ENCODE measurements around the gene DIS3L2.
A peak's percentile ranks its signal among the peaks of the same experiment; 100 is the strongest.

Gene DIS3L2

DNA sequence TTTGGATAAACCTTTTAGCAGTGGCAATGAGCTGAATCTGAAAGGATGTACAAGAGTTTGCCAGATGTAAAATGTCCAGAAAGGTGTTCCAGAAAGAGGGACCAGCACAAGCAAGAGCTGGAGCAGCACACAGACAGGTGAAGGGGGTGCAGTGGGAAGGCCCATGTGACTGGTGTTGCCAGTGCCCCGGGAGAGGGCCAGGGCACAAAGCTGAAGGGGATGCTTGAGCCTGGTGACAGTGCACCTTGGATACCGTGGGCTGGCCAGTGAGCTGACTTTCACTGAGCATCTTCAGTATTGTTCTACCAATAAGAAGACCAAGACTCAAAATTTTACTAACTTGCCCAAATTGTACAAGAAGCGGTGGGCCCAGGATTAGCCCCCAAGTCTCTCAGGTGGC is 284.7 kb downstream of the DIS3L2 start:
- Mint-ChIP-seq H3K4me3 (no peak overlapping the region), H3K27me3 (no peaks in the 10 kb centered on the region), H3K9me3 (no peaks in the 10 kb centered on the region), H3K27ac (ENCODE audit: low read depth) (no peak overlapping the region), H3K36me3 (ENCODE audit: insufficient read depth) (peaks cover 7% of the 10 kb centered on the region), H3K4me1 (no peaks in the 10 kb centered on the region)
- no peak for DNase-seq (ENCODE audit: low spot score in 2 of 2)
- ATAC-seq (replicated peaks; ENCODE audit: extremely low read depth, poor library complexity, severe bottlenecking), result no peak

DNA sequence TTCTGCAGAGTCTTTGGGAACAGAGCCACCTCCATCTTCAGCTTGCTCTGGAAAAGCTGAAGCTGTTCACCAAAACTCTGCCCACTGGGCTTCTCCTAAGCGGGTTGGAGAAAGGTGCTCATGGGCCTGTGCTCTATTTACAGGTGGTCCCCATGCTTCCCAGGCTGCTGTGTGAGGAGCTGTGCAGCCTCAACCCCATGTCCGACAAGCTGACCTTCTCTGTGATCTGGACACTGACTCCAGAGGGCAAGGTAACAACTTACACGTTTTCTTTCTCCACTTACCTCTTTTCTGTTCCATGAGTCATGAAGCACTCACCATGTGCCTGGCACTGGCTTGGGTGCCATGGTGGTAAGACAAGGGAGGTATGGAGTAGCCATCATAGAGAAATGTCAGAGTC is 287.6 kb downstream of the DIS3L2 start:
- Mint-ChIP-seq H3K36me3 (ENCODE audit: insufficient read depth) (peaks cover 11% of the 10 kb centered on the region), H3K27ac (ENCODE audit: low read depth) (no peak overlapping the region), H3K27me3 (no peaks in the 10 kb centered on the region), H3K4me3 (no peak overlapping the region), H3K4me1 (no peaks in the 10 kb centered on the region), H3K9me3 (no peaks in the 10 kb centered on the region)
- no peak for ATAC-seq (replicated peaks; ENCODE audit: extremely low read depth, poor library complexity, severe bottlenecking)
- DNase-seq (ENCODE audit: low spot score in 2 of 2), result no peak

DNA sequence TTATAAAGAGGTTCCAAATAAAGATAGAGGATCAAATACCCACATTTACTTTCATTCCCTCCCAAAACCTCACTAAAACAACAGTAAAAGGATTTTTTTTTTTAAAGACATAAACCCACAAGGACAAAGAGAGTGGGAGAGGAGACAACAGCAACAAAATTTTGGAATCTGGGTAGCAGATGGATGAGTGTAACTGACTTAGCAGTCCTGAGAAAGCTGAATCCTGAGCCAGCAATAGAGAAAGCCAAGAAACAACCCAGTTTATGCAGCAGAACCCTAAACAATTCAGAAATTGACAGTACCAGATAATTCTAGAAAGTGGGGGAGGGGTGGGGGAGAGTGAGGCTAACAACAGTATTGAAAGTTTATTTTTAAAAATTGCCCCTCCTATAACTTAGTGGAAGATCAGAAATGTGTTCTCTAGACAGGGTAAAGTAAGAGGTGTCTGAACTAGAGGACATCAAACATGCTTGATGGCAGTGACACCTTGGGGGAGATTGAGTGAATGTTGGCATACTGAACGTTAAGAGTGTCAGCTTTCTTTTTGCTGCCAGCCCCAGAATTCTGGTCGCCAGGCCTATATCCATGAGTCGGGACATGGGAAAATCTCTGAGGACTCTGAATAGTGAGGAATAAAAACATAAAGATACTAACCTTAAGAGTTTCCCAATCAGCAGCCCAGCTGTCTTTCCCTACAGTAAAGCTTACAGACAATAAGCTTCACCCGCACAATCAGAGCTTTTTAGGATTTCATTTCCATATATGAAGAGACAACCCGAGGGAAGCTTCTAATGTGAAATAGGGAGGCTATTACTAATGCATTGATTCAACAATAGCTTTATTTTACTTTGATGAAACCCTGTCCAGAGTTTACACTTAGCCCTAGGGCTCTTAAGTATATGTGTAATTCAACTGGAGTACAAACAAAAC is 289.0 kb downstream of the DIS3L2 start:
- no peak overlapping the region for H3K4me3 Mint-ChIP-seq
- peaks cover 11% of the 10 kb centered on the region for H3K36me3 Mint-ChIP-seq (ENCODE audit: insufficient read depth)
- no peaks in the 10 kb centered on the region for H3K9me3 Mint-ChIP-seq
- no peaks in the 10 kb centered on the region for H3K27me3 Mint-ChIP-seq
- H3K4me1 Mint-ChIP-seq, result no peaks in the 10 kb centered on the region
- DNase-seq (ENCODE audit: low spot score in 2 of 2), result no peak
- no peak overlapping the region for H3K27ac Mint-ChIP-seq (ENCODE audit: low read depth)
- ATAC-seq (replicated peaks; ENCODE audit: extremely low read depth, poor library complexity, severe bottlenecking), result no peak

DNA sequence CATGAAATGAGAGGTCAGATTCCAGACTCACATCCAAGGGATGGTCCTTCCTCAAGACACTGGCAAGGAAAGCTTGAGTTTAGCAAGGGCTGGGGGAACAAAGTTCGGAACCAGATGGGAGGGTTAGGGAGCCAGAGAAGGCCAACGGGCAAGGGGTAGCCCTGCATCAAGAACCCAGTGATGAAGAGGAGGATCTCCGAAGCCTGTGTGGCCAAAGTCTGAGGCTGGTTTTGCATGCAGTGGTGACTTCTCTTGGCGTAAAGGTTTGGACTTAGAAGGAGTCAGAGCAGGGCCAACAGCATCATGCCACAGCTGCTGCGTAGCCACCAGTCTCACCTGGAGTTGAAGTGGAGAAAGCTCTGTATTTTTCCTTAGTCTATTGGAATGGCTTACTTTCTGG is 293.5 kb downstream of the DIS3L2 start:
- H3K9me3 Mint-ChIP-seq, result no peaks in the 10 kb centered on the region

DNA sequence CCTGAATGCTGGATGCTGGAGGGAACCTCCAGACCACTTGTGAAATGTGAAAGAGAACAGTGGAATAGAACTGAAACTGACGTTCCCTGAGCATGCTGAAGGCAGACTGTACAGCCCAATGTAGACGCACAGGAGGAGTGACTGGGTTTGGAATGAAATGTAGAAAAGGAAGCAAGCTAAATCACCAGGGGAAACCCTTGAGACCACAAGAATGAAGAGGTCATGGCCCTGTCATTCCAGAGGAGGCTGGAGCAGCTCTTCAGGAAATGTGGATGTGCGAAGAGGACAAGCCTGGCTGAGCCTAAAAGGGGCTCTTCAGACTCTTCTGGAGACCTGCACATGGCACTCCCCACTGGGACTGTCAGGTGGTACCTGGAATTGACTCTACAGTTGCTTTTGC is 298.6 kb downstream of the DIS3L2 start:
- H3K27ac Mint-ChIP-seq (ENCODE audit: low read depth), result no peak overlapping the region
- H3K9me3 Mint-ChIP-seq, result no peaks in the 10 kb centered on the region
- H3K4me1 Mint-ChIP-seq, result no peaks in the 10 kb centered on the region
- ATAC-seq (replicated peaks; ENCODE audit: extremely low read depth, poor library complexity, severe bottlenecking) (no peak), DNase-seq (ENCODE audit: low spot score in 2 of 2) (no peak)
- H3K4me3 Mint-ChIP-seq, result no peak overlapping the region
- H3K27me3 Mint-ChIP-seq, result no peaks in the 10 kb centered on the region
- peaks cover 11% of the 10 kb centered on the region for H3K36me3 Mint-ChIP-seq (ENCODE audit: insufficient read depth)

More for the DNA sequence above, 293.5 kb downstream of the DIS3L2 start:
- ATAC-seq (replicated peaks; ENCODE audit: extremely low read depth, poor library complexity, severe bottlenecking) (no peak), DNase-seq (ENCODE audit: low spot score in 2 of 2) (no peak)
- H3K27ac Mint-ChIP-seq (ENCODE audit: low read depth), result peak overlapping the region; percentile 47
- no peaks in the 10 kb centered on the region for H3K4me1 Mint-ChIP-seq
- H3K27me3 Mint-ChIP-seq, result no peaks in the 10 kb centered on the region
- peaks cover 14% of the 10 kb centered on the region for H3K36me3 Mint-ChIP-seq (ENCODE audit: insufficient read depth)
- no peak overlapping the region for H3K4me3 Mint-ChIP-seq

DNA sequence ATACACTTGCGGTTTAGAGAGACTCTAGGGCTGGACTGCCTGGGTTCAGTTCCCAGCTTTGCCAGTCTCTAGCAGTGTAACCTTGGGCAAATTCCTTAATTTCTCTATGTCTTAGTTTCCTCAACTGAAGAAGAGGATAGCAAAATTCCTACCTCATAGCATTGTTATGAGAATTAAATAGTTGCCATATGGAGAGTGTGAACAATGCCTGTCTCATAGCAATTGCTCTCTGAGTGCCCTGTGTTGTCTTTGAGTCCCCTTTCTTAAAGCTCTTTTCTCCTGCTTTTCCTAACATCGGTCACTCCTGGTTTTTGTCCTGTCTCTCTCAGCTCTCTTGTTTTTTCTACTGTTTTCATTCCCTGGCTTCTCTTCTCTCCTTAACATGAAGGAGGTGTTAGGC is 300.3 kb downstream of the DIS3L2 start:
- H3K4me3 Mint-ChIP-seq, result no peak overlapping the region
- H3K36me3 Mint-ChIP-seq (ENCODE audit: insufficient read depth), result peaks cover 11% of the 10 kb centered on the region
- no peak for DNase-seq (ENCODE audit: low spot score in 2 of 2)
- no peaks in the 10 kb centered on the region for H3K27me3 Mint-ChIP-seq
- H3K4me1 Mint-ChIP-seq, result no peaks in the 10 kb centered on the region
- H3K27ac Mint-ChIP-seq (ENCODE audit: low read depth), result no peak overlapping the region
- H3K9me3 Mint-ChIP-seq, result no peaks in the 10 kb centered on the region
- ATAC-seq (replicated peaks; ENCODE audit: extremely low read depth, poor library complexity, severe bottlenecking), result no peak

DNA sequence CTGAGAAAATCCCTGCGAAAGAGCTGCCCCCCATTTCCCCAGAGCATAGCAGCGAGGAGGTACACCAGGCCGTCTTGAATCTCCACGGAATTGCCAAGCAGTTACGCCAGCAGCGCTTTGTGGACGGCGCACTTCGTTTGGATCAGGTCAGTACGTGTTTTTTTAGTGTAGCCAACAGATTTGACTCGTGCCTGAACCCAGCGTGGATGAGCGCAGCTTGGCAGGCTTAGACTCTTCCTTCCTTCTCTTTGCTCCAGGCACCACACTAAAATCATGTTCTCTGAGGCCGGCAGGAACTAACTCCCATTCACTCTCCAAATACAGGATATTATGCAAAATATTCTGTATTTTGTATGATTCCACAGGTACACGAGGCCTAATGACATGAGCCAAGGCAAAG is 301.8 kb downstream of the DIS3L2 start:
- no peak overlapping the region for H3K27ac Mint-ChIP-seq (ENCODE audit: low read depth)
- no peak for DNase-seq (ENCODE audit: low spot score in 2 of 2)
- no peaks in the 10 kb centered on the region for H3K9me3 Mint-ChIP-seq
- no peaks in the 10 kb centered on the region for H3K27me3 Mint-ChIP-seq
- H3K36me3 Mint-ChIP-seq (ENCODE audit: insufficient read depth), result peaks cover 13% of the 10 kb centered on the region
- H3K4me3 Mint-ChIP-seq, result no peak overlapping the region
- H3K4me1 Mint-ChIP-seq, result no peaks in the 10 kb centered on the region
- no peak for ATAC-seq (replicated peaks; ENCODE audit: extremely low read depth, poor library complexity, severe bottlenecking)

DNA sequence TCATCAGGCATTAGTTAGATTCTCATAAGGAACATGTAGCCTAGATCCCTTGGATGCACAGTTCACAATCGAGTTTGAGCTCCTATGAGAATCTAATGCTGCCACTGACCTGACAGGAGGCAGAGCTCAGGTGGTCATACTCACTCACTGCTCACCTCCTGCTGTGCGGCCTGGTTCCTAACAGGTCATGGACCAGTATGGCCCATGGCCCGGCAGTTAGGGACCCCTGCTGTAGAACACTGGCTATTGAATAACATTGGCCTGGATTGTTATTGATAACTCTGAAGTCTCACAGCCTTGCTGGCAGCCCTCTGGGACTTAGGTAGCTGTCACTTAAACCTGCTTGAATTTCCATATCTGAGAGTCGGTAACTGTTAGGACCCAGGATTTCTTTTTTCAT is 302.6 kb downstream of the DIS3L2 start:
- H3K36me3 Mint-ChIP-seq (ENCODE audit: insufficient read depth), result peaks cover 10% of the 10 kb centered on the region
- DNase-seq (ENCODE audit: low spot score in 2 of 2) (no peak), ATAC-seq (replicated peaks; ENCODE audit: extremely low read depth, poor library complexity, severe bottlenecking) (no peak)
- no peaks in the 10 kb centered on the region for H3K27me3 Mint-ChIP-seq
- no peaks in the 10 kb centered on the region for H3K4me1 Mint-ChIP-seq
- no peak overlapping the region for H3K4me3 Mint-ChIP-seq
- H3K27ac Mint-ChIP-seq (ENCODE audit: low read depth), result no peak overlapping the region
- H3K9me3 Mint-ChIP-seq, result no peaks in the 10 kb centered on the region

DNA sequence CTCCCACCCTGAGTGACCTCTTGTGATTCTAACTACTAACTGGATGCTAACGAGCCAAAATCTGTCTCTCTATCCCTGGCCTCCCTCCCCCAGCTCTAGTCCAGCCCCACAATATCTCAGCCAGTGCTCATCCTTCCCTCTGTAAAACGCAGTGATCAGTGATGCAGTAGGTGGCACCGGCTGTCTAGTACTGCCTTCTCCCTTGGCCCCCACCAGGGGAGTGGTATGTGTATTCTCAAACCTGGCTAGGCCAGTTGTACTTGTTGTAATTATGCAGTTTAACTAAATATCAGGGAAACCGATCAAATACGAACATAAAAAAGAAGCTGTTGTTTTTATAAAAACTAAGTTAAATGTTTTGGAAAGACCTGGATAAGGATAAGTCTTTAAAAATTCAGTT is 303.8 kb downstream of the DIS3L2 start:
- no peaks in the 10 kb centered on the region for H3K4me1 Mint-ChIP-seq
- H3K27ac Mint-ChIP-seq (ENCODE audit: low read depth), result no peak overlapping the region
- H3K4me3 Mint-ChIP-seq, result no peak overlapping the region
- H3K27me3 Mint-ChIP-seq, result no peaks in the 10 kb centered on the region
- ATAC-seq (replicated peaks; ENCODE audit: extremely low read depth, poor library complexity, severe bottlenecking) (no peak), DNase-seq (ENCODE audit: low spot score in 2 of 2) (no peak)
- H3K36me3 Mint-ChIP-seq (ENCODE audit: insufficient read depth), result peaks cover 10% of the 10 kb centered on the region
- no peaks in the 10 kb centered on the region for H3K9me3 Mint-ChIP-seq

DNA sequence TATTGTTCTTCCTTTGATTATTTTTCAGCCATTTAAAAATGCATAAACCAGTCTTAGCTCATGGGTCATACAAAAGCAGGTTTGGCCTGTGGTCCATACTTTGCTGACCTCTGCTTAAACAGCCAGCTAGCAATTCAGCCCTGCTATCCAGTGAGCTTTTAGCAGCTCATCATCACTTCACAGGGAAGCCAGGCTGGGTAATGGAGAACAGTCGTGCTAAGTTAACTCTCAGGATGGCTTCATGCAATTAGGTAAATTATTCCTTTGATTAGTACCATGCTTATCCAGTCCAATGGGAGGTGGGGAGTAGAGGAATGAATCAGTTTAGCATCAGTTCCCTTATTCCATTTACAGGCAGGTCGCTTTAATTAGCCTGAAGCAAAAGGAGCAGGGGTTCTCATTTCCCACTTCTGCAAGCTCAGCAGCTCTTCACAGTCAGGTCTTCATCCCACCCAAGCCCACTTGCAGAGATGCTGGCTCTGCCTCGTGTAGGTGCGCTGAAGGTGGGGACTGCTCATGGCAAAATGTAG is 307.2 kb downstream of the DIS3L2 start:
- DNase-seq (ENCODE audit: low spot score in 2 of 2) (no peak), ATAC-seq (replicated peaks; ENCODE audit: extremely low read depth, poor library complexity, severe bottlenecking) (no peak)
- no peaks in the 10 kb centered on the region for H3K4me1 Mint-ChIP-seq
- no peaks in the 10 kb centered on the region for H3K27me3 Mint-ChIP-seq
- no peak overlapping the region for H3K27ac Mint-ChIP-seq (ENCODE audit: low read depth)
- H3K9me3 Mint-ChIP-seq, result no peaks in the 10 kb centered on the region
- no peak overlapping the region for H3K4me3 Mint-ChIP-seq
- peaks cover 7% of the 10 kb centered on the region for H3K36me3 Mint-ChIP-seq (ENCODE audit: insufficient read depth)

DNA sequence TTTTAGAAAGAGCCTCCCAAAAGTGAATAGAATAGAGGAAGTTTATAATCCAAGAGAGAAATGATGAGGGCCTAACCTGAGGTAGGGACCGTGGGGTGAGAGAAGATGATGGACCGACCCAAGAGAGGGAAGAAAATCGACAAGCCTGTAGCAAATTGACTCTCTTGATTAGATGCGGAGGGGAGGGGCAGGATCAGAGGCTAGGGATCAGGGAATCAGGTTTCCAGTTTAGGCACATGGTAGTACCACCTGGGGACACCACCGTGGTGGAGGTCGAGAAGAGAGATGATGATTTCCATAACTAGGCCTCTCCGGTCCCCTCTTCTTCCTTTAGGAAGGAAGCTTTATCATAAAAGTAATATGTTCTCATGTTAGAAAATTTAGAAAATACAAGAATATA is 308.4 kb downstream of the DIS3L2 start:
- Mint-ChIP-seq H3K9me3 (no peaks in the 10 kb centered on the region), H3K27ac (ENCODE audit: low read depth) (peak overlapping the region; percentile 26), H3K4me1 (no peaks in the 10 kb centered on the region), H3K4me3 (no peak overlapping the region), H3K36me3 (ENCODE audit: insufficient read depth) (peaks cover 7% of the 10 kb centered on the region), H3K27me3 (no peaks in the 10 kb centered on the region)
- no peak for ATAC-seq (replicated peaks; ENCODE audit: extremely low read depth, poor library complexity, severe bottlenecking)
- DNase-seq (ENCODE audit: low spot score in 2 of 2), result no peak

DNA sequence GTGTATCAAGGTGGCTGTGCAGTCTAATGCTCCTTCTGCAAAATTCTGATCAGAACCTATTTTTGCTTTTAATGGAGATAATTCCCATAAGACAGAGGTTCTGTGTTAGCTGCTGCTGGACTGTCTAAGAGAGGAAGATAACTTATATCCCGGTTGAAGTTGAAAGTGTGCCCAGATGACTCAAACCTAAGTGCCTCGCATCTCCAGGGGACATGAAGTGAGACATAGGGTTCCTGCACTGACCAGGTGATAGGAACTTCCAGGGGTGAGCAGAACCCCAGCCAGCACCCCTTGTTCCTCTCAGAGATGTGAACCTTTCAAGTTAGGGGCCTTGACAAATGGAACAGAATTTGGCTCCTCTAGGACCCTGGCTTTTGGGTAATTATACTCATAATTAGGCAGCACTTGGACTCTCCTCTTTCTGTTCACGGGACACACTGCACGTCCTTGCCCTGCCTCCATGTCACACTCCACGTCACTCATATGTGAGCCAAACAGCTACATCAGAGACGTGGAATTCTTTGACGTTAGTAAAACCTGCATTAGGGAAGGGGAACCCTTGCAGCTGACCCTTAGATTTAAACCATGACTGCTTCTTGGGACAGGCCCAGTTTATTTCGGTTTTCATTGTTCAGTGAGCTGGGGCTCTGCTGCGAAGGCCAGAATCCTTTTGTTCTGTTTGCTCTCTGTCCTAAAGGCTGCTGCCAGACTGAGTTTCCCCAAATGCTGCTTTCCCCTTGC is 312.6 kb downstream of the DIS3L2 start:
- Mint-ChIP-seq H3K4me3 (no peak overlapping the region), H3K36me3 (ENCODE audit: insufficient read depth) (peaks cover 4% of the 10 kb centered on the region), H3K4me1 (peaks cover 6% of the 10 kb centered on the region), H3K27me3 (no peaks in the 10 kb centered on the region), H3K9me3 (no peaks in the 10 kb centered on the region), H3K27ac (ENCODE audit: low read depth) (no peak overlapping the region)
- ATAC-seq (replicated peaks; ENCODE audit: extremely low read depth, poor library complexity, severe bottlenecking), result no peak
- DNase-seq (ENCODE audit: low spot score in 2 of 2), result no peak

DNA sequence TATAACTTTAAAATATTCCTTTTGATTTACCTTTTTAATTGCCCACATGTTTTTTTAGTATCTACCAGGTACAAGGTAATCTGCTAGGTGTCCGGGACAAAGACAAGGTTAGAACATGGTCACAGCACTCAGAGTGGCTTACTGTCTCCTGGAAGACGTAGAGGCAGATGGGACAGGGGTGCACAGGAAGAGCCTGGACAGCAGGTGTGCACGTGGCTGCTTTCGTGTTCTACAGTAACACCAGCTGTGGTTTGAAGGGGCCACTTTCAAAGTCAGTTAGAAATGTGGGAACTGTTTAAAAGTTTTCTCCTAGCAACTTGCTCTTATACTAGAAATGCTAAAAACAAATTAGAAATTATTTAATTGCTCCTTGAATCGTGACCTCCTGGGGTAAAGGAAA is 314.2 kb downstream of the DIS3L2 start:
- H3K36me3 Mint-ChIP-seq (ENCODE audit: insufficient read depth), result peaks cover 4% of the 10 kb centered on the region
- no peaks in the 10 kb centered on the region for H3K27me3 Mint-ChIP-seq
- no peak overlapping the region for H3K27ac Mint-ChIP-seq (ENCODE audit: low read depth)

More for the DNA sequence above, 314.2 kb downstream of the DIS3L2 start:
- DNase-seq (ENCODE audit: low spot score in 2 of 2) (no peak), ATAC-seq (replicated peaks; ENCODE audit: extremely low read depth, poor library complexity, severe bottlenecking) (no peak)
- Mint-ChIP-seq H3K4me3 (no peak overlapping the region), H3K9me3 (no peaks in the 10 kb centered on the region), H3K4me1 (peaks cover 6% of the 10 kb centered on the region)
